A673 (cell line): ENCODE data around the gene TCF7L2.

Source experiments
- EZH2 ChIP-seq: fragments of 200-600 bp; sonication (generic); IDR thresholded peaks from 2 replicates; pipeline ENCODE4 v1.6.1; 2017; ENCODE audit warnings: borderline replicate concordance, low read depth, mild to moderate bottlenecking, mixed read lengths, antibody characterized with exemption, low read length; ENCODE audit not compliant: poor library complexity, severe bottlenecking
- TF ChIP-seq, protein P1 (sequence below): fragments of 300-800, 200-600 bp; sonication (generic); conservative IDR thresholded peaks from 2 replicates; pipeline ENCODE4 v1.5.1; 2017; ENCODE audit warnings: low read depth, mild to moderate bottlenecking, antibody characterized with exemption, low read length, moderate library complexity, mixed read lengths

DNA sequence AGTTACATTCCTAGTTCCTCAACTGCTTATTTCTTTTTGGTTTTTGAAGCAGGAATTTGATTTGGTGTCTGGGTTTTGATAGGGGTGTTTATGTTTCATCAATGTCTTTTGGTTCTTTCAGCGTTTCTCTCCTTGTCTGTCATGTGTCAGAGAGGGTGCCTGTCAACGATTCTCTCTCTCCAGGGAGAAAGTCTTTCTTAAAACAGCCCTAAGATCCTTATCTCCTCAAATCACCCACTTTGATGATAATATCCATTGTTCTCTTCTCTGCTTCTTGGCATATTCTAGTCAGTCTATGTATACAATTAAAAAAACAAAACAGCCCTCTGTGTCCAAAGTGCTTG, 77.2 kb downstream of the TCF7L2 start:
- TF ChIP-seq, protein P1, sequence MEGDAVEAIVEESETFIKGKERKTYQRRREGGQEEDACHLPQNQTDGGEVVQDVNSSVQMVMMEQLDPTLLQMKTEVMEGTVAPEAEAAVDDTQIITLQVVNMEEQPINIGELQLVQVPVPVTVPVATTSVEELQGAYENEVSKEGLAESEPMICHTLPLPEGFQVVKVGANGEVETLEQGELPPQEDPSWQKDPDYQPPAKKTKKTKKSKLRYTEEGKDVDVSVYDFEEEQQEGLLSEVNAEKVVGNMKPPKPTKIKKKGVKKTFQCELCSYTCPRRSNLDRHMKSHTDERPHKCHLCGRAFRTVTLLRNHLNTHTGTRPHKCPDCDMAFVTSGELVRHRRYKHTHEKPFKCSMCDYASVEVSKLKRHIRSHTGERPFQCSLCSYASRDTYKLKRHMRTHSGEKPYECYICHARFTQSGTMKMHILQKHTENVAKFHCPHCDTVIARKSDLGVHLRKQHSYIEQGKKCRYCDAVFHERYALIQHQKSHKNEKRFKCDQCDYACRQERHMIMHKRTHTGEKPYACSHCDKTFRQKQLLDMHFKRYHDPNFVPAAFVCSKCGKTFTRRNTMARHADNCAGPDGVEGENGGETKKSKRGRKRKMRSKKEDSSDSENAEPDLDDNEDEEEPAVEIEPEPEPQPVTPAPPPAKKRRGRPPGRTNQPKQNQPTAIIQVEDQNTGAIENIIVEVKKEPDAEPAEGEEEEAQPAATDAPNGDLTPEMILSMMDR, result no peak
- no peak for TF ChIP-seq EZH2
